Fibroblast of lung (primary cell): ENCODE measurements around the gene PYROXD2. TPM values are rescaled to one million over a fixed set of nuclear protein-coding genes. Genes with fewer than 3 reads are reported as not detected.

Source experiments
- DNase-seq, 2 donors: peaks; one replicate each; pipeline versions ENCODE4 v3.0.0 to v3.0.0-alpha.2; 2010; ENCODE audit warnings: low read depth in 2 of 2
- H2AFZ ChIP-seq: 2 replicates; pipeline ENCODE4 v1.5.1; 2012; ENCODE audit warnings: low read length, control low read depth, inconsistent platforms
- H3K27ac ChIP-seq: 2 replicates; pipeline ENCODE4 v1.5.1; 2011; ENCODE audit warnings: low read length, control low read depth; ENCODE audit not compliant: insufficient read depth
- H3K27me3 ChIP-seq: 2 replicates; pipeline ENCODE4 v1.5.1; 2011; ENCODE audit warnings: mild to moderate bottlenecking, low read length; ENCODE audit not compliant: control insufficient read depth, insufficient read depth
- H3K36me3 ChIP-seq: 2 replicates; pipeline ENCODE4 v1.5.1; 2011; ENCODE audit warnings: low read length; ENCODE audit not compliant: control insufficient read depth, insufficient read depth
- H3K4me1 ChIP-seq: 2 replicates; pipeline ENCODE4 v1.5.1; 2011; ENCODE audit warnings: low read length; ENCODE audit not compliant: control insufficient read depth, insufficient read depth; ENCODE audit errors: extremely low read depth
- H3K4me2 ChIP-seq: 2 replicates; pipeline ENCODE4 v1.5.1; 2011; ENCODE audit warnings: low read length, control low read depth; ENCODE audit not compliant: insufficient read depth; ENCODE audit errors: extremely low read depth
- H3K4me3 ChIP-seq, 4 experiments: fragments of 200-600 bp in 1 of 4; sonication (generic) in 1 of 4; replicated peaks in 1 of 4; 2 replicates each; pipeline ENCODE4 v1.5.1; 2011 to 2016; ENCODE audit warnings: low read length in 4 of 4, low read depth in 3 of 4, mild to moderate bottlenecking in 3 of 4, control low read depth in 2 of 4, inconsistent platforms in 1 of 4, mixed read lengths in 1 of 4; ENCODE audit not compliant: insufficient read depth in 1 of 4; ENCODE audit errors: control extremely low read depth in 1 of 4
- H3K79me2 ChIP-seq: 2 replicates; pipeline ENCODE4 v1.5.1; 2012; ENCODE audit warnings: mild to moderate bottlenecking, low read length, inconsistent platforms; ENCODE audit not compliant: control insufficient read depth, insufficient read depth
- H3K9ac ChIP-seq: 2 replicates; pipeline ENCODE4 v1.5.1; 2011; ENCODE audit warnings: mild to moderate bottlenecking, low read length, control low read depth; ENCODE audit not compliant: insufficient read depth
- H3K9me3 ChIP-seq: 2 replicates; pipeline ENCODE4 v1.5.1; 2012; ENCODE audit warnings: low read depth, low read length; ENCODE audit not compliant: control insufficient read depth, insufficient read depth
- H4K20me1 ChIP-seq: 2 replicates; pipeline ENCODE4 v1.5.1; 2011; ENCODE audit warnings: low read length; ENCODE audit not compliant: control insufficient read depth, insufficient read depth; ENCODE audit errors: extremely low read depth
- EZH2 ChIP-seq: IDR thresholded peaks from 2 replicates; pipeline ENCODE4 v1.5.1; 2012; ENCODE audit warnings: low read length, control low read depth, mild to moderate bottlenecking; ENCODE audit errors: missing control alignments
- polyA plus RNA-seq, 2 donors: library from polyadenylated mRNA; depleted of rRNA in 1 of 2; stranded (reverse) in 1 of 2; unstranded in 1 of 2; fragments of >200 nt; gene quantifications; 2 replicates each; pipeline ENCODE4 v1.2.1, GENCODE V29; 2011 to 2012; ENCODE audit warnings: missing spikeins in 1 of 2
- total RNA-seq: library from RNA; depleted of rRNA; stranded (reverse); fragments of >200 nt; gene quantifications from 2 replicates; pipeline ENCODE4 v1.2.1, GENCODE V29; 2014
- TF ChIP-seq, protein P1 (sequence below), 2 donors: IDR thresholded peaks in 1 of 2; conservative IDR thresholded peaks in 1 of 2; 1 replicate in 1 of 2; 2 replicates in 1 of 2; pipeline ENCODE4 v1.5.1; 2011 to 2012; ENCODE audit warnings: low read length in 2 of 2, control low read depth in 1 of 2, inconsistent platforms in 1 of 2, low read depth in 1 of 2, mild to moderate bottlenecking in 1 of 2

The PYROXD2 gene
- total and polyA plus RNA-seq, 2 donors (not counting 1 experiment from before 2014, with no cell fraction given): 8.7 to 16.0 TPM

DNA sequence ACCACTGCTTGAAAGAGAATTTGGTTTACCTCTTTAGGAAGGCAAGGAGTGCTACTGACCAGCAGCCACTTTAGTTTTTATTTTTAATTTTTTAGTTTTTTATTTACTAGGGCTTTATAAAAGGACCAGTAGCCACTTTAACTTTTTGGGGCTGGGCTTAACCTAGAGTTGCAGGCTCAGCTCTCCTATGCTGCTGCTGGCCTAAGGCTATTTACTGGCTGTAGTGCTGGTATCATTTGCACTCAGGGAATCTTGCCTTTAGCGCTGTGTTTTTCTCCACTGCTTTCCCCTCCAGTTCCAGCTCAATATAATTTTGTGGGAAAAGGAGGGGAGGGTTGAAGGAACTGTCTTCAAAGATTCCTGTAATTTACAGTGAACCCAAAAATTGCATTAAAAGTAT, 18.4 kb upstream of the PYROXD2 start:
- no peak overlapping the region for H3K27ac ChIP-seq
- no peak for DNase-seq
- no peaks in the 10 kb centered on the region for H4K20me1 ChIP-seq
- no peak overlapping the region for H3K4me3 ChIP-seq
- H3K36me3 ChIP-seq: peaks cover 30% of the 10 kb centered on the region
- H3K4me2 ChIP-seq: no peak overlapping the region
- H3K27me3 ChIP-seq: no peaks in the 10 kb centered on the region
- H2AFZ ChIP-seq: no peak overlapping the region
- no peak for TF ChIP-seq EZH2
- TF ChIP-seq, protein P1, sequence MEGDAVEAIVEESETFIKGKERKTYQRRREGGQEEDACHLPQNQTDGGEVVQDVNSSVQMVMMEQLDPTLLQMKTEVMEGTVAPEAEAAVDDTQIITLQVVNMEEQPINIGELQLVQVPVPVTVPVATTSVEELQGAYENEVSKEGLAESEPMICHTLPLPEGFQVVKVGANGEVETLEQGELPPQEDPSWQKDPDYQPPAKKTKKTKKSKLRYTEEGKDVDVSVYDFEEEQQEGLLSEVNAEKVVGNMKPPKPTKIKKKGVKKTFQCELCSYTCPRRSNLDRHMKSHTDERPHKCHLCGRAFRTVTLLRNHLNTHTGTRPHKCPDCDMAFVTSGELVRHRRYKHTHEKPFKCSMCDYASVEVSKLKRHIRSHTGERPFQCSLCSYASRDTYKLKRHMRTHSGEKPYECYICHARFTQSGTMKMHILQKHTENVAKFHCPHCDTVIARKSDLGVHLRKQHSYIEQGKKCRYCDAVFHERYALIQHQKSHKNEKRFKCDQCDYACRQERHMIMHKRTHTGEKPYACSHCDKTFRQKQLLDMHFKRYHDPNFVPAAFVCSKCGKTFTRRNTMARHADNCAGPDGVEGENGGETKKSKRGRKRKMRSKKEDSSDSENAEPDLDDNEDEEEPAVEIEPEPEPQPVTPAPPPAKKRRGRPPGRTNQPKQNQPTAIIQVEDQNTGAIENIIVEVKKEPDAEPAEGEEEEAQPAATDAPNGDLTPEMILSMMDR (conservative IDR thresholded peaks at IDR 0.05 in 1 of 2, IDR thresholded peaks at IDR 0.05 in 1 of 2; ENCODE audit: low read depth in 1 of 2, low read length in 2 of 2): no peak
- no peaks in the 10 kb centered on the region for H3K9me3 ChIP-seq
- no peaks in the 10 kb centered on the region for H3K79me2 ChIP-seq
- no peak overlapping the region for H3K9ac ChIP-seq
- H3K4me1 ChIP-seq: peaks cover 5% of the 10 kb centered on the region

DNA sequence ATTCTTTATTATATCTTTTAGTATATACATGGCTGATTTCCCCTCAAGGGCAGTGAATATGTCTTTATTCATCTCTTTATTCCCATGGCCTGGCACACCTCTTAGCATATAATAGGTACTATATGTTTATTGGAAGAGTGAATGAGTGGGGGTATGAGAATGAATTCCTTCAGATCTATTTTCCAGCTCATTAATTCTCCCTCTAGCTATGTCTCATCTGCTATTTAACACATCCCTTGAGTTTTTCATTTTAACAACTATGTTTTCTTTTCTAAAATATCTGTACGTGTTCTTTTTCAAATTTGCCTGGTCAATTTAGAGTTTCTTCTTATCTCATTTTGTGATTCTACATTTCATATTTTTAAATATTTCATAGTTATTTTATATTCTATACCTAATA, 17.3 kb upstream of the PYROXD2 start:
- Histone ChIP-seq H3K9ac (no peak overlapping the region), H3K27me3 (no peaks in the 10 kb centered on the region), H3K9me3 (no peaks in the 10 kb centered on the region), H3K36me3 (peaks cover 30% of the 10 kb centered on the region), H3K4me3 (no peak overlapping the region), H3K27ac (no peak overlapping the region), H4K20me1 (no peaks in the 10 kb centered on the region), H3K79me2 (no peaks in the 10 kb centered on the region), H3K4me1 (peaks cover 5% of the 10 kb centered on the region), H2AFZ (no peak overlapping the region), H3K4me2 (no peak overlapping the region)
- no peak for TF ChIP-seq EZH2
- TF ChIP-seq, protein P1 (conservative IDR thresholded peaks at IDR 0.05 in 1 of 2, IDR thresholded peaks at IDR 0.05 in 1 of 2; ENCODE audit: low read depth in 1 of 2, low read length in 2 of 2): no peak
- DNase-seq: no peak

DNA sequence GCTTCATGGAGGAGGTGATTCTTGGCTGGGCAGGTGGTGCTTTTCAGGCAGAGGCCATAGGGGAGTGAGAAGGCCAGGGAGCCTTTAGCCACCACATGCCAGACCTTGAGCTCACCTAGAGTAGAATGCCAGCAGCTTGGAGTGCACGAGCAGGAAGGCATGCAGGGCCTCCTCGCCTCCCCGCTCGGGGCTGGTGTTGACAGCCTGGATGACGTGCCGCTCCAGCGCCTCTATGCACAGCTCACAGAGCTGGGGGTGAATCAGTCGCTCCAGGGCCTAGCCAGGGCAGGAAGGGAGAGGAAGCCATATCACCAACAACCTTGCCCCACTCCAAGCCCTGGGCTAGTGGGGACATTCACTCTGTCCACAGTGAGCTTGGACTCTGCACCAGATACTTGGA, 16.0 kb upstream of the PYROXD2 start:
- Histone ChIP-seq H3K27me3 (no peaks in the 10 kb centered on the region), H3K4me2 (no peak overlapping the region), H3K4me1 (peaks cover 5% of the 10 kb centered on the region), H4K20me1 (no peaks in the 10 kb centered on the region), H3K9me3 (no peaks in the 10 kb centered on the region), H3K4me3 (no peak overlapping the region), H2AFZ (no peak overlapping the region), H3K79me2 (no peaks in the 10 kb centered on the region), H3K9ac (no peak overlapping the region), H3K27ac (no peak overlapping the region), H3K36me3 (peaks cover 31% of the 10 kb centered on the region)
- no peak for TF ChIP-seq EZH2
- TF ChIP-seq, protein P1 (conservative IDR thresholded peaks at IDR 0.05 in 1 of 2, IDR thresholded peaks at IDR 0.05 in 1 of 2; ENCODE audit: low read depth in 1 of 2, low read length in 2 of 2): no peak
- DNase-seq: no peak
